Measurements from ENCODE around the gene NEMP1. TPM values are rescaled to one million over a fixed set of nuclear protein-coding genes. Genes with fewer than 3 reads are reported as not detected.
"Not testable (repeated sequence)": the region's sequence is repeated elsewhere in the genome, so short reads cannot be mapped to it uniquely, and the experiment has no call there.

NEMP1 gene
- total RNA-seq, 2 experiments from 2014 or later = 60.5 to 66.1 TPM

DNA sequence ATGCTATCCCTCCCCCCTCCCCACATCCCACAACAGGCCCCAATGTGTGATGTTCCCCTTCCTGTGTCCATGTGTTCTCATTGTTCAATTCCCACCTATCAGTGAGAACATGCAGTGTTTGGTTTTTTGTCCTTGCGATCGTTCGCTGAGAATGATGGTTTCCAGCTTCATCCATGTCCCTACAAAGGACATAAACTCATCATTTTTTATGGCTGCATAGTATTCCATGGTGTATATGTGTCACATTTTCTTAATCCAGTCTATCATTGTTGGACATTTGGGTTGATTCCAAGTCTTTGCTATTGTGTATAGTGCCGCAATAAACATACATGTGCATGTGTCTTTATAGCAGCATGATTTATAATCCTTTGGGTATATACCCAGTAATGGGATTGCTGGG, 25.4 kb downstream of the NEMP1 start:
- not testable (repeated sequence) for ATAC-seq; H3K4me3 Mint-ChIP-seq; H3K27me3 Mint-ChIP-seq; H3K9me3 Mint-ChIP-seq (ENCODE audit: low read depth); H3K27ac Mint-ChIP-seq; DNase-seq
- Mint-ChIP-seq H3K36me3 (peaks cover 37% of the 10 kb centered on the region), H3K4me1 (peaks cover 13% of the 10 kb centered on the region)
- CTCF ChIA-PET = interaction anchor here (0.8 to 7.9 kb wide), 4 partner anchors 7 to 752 kb away, joined by 3 to 43 read pairs (median 3); partner anchors contain the start of gene STAT6

DNA sequence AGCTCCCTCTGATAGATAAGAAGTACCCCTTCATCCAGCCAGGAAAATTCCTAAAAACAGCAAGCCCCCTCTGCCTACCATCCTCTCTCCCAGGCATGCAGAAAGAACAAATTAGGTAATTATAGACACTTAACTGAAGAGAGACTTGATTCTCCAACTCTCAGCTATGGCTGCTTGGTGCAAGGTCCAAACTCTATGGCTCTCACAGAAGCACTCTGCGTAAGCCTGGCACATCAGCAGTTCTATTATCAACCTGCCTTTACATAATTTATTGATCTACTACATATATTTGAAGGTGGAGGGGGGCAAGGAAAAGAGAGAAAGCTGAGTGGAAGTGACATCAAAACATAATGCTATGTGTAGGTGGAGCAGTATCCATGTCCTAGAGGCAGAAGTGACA, 27.6 kb downstream of the NEMP1 start:
- ATAC-seq (no peak), DNase-seq (no peak)
- Mint-ChIP-seq H3K27ac (no peak overlapping the region), H3K4me3 (no peak overlapping the region), H3K36me3 (peaks cover 21% of the 10 kb centered on the region), H3K27me3 (peaks cover 14% of the 10 kb centered on the region), H3K9me3 (ENCODE audit: low read depth) (no peaks in the 10 kb centered on the region), H3K4me1 (peaks cover 35% of the 10 kb centered on the region)
- CTCF ChIA-PET = interaction anchor here (0.8 to 7.9 kb wide), 10 partner anchors 9 to 76 kb away, joined by 3 to 51 read pairs (median 5); partner anchors contain the start of genes NEMP1, STAT6 and TAC3

GRCh38 chr12:57049890-57050289, 28.7 kb downstream of the NEMP1 start, which contains the start of gene MYO1A:
TSS of gene MYO1A (minus strand) at chr12:57050129. CDS start at chr12:57048323, 1,806 bp downstream.
- CTCF ChIA-PET = interaction anchor here (1.2 to 7.9 kb wide), 6 partner anchors 10 to 62 kb away, joined by 4 to 51 read pairs (median 31); partner anchors contain the start of gene STAT6
- H3K36me3 Mint-ChIP-seq = peaks cover 14% of the 10 kb centered on the region
- DNase-seq (no peak), ATAC-seq (no peak)
- H3K4me3 Mint-ChIP-seq = no peak within 1 kb of the TSS
- peaks cover 20% of the 10 kb centered on the region for H3K27me3 Mint-ChIP-seq
- H3K27ac Mint-ChIP-seq = no peak within 1 kb of the TSS
- no peaks in the 10 kb centered on the region for H3K9me3 Mint-ChIP-seq (ENCODE audit: low read depth)
- H3K4me1 Mint-ChIP-seq = peaks cover 40% of the 10 kb centered on the region

GRCh38 chr12:57049119-57049446, 29.5 kb downstream of the NEMP1 start:
- no peaks in the 10 kb centered on the region for H3K9me3 Mint-ChIP-seq (ENCODE audit: low read depth)
- CTCF ChIA-PET = interaction anchor here (1.0 to 7.9 kb wide), 8 partner anchors 11 to 63 kb away, joined by 3 to 51 read pairs (median 12); partner anchors contain the start of gene STAT6
- no peak overlapping the region for H3K27ac Mint-ChIP-seq
- peaks cover 40% of the 10 kb centered on the region for H3K4me1 Mint-ChIP-seq
- ATAC-seq (no peak), DNase-seq (no peak)
- H3K36me3 Mint-ChIP-seq = peaks cover 12% of the 10 kb centered on the region
- peaks cover 22% of the 10 kb centered on the region for H3K27me3 Mint-ChIP-seq
- no peak overlapping the region for H3K4me3 Mint-ChIP-seq

DNA sequence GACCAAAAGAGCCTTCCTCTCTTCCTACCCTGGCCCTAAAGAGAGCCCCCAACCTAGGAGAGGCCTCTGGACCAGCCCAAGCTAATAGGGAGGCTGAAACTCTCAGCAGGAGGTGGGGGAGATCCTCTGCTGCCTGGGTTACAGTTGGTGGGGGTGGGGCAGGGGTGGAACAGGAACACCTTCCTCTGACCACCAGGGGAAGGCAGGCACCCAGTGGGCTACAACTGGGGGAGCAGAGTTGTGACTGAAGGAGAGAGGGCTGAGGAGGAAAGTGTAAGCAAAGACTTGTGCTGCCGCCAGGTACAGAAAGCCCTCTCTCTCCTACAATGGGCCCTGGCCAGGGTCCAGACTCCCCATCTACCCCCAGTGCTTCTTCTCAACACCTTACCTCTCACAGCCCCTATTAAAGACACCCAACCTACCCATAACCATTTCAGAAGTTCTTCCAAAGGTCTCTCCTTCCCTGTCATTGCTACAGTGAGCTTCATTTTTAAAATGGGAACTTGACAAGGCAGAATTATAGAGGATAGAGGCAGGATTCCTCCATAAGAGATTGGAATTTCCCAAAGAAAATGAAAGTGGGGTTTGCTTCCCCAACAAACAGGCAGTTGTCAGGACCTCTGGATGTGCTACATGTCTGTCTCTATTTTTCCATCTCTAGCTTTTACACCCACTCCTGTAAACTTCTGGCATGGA, 30.0 kb downstream of the NEMP1 start:
- Mint-ChIP-seq H3K36me3 (peaks cover 7% of the 10 kb centered on the region), H3K4me1 (peaks cover 37% of the 10 kb centered on the region), H3K27me3 (peaks cover 22% of the 10 kb centered on the region), H3K9me3 (ENCODE audit: low read depth) (no peaks in the 10 kb centered on the region), H3K4me3 (no peak overlapping the region), H3K27ac (peak overlapping the region; percentile 33)
- no peak for ATAC-seq
- no peak for DNase-seq
- CTCF ChIA-PET = interaction anchor here (0.9 to 7.9 kb wide), 13 partner anchors 11 to 64 kb away, joined by 3 to 51 read pairs (median 5); partner anchors contain the start of genes STAT6 and TAC3

DNA sequence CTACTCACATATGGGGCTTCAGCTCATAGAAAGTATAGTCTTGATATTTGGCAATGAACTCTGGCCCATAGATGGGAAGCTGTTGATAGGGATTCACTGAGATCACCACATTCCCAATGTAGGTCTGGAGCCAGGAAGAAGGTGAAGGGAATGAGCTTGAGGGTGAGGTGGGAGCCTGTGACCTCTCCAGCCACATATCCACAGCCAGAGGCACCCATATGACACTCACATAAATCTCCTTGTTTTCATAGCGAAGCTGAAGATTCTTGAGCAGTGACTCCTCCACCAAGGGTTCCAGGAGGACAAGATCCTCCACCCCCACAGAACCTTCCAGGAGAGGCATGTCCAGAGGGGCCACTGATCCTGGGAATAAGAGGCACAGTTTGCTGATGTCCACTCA, 30.6 kb downstream of the NEMP1 start:
- H3K9me3 Mint-ChIP-seq (ENCODE audit: low read depth) = no peaks in the 10 kb centered on the region
- no peak for DNase-seq
- H3K36me3 Mint-ChIP-seq = peaks cover 2% of the 10 kb centered on the region
- ATAC-seq = no peak
- peaks cover 22% of the 10 kb centered on the region for H3K27me3 Mint-ChIP-seq
- no peak overlapping the region for H3K4me3 Mint-ChIP-seq
- peak overlapping the region; percentile 74 for H3K27ac Mint-ChIP-seq
- CTCF ChIA-PET = interaction anchor here (0.9 to 7.9 kb wide), 13 partner anchors 12 to 64 kb away, joined by 3 to 51 read pairs (median 5); partner anchors contain the start of genes STAT6 and TAC3
- peaks cover 37% of the 10 kb centered on the region for H3K4me1 Mint-ChIP-seq

DNA sequence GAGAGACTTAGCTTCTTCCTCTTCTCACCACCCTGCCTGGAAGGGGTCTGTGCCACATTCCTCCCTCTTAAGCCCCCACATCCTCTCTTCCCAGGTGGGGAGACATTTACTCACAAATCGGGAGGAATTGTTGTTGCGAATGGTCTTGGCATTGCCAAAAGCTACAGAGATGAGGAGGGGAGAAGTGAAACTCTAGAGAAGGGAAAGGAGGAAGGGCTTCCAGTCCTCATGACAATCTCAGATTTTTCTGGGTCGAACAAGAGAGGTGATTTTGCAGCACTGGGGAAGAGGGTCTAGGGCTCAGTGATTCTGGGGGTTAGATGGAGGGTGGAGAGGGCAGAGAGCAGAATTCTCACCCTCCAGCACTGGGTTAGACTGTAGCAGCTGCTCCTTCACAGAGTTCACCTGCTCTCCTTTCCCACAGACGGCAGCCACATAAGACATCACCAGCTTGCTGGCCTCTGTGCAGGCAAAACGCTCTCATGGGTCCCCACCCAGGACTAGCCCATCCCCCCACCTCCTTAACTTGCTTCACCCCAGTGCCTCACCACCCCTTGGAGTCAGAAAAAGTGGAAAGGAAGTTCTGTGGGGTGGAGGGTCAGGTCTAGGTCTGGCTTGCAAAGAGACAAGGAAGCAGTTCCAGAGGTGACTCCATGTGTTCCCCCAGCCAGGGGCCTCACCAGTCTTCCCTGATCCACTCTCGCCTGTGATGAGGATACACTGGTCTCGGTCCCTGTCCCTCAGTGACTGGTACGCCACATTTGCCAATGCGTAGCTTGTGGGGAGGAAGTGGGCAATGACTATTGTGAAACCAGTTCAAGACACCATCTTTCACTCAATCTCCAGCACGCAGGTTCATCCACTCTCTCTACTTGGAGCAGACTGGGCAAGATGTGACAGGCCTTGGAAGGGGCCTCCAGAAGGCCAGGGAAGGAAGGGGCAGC, 31.4 kb downstream of the NEMP1 start:
- no peaks in the 10 kb centered on the region for H3K36me3 Mint-ChIP-seq
- CTCF ChIA-PET = interaction anchor here (0.9 to 7.9 kb wide), 13 partner anchors 13 to 65 kb away, joined by 3 to 51 read pairs (median 5); partner anchors contain the start of genes STAT6 and TAC3
- H3K9me3 Mint-ChIP-seq (ENCODE audit: low read depth) = no peaks in the 10 kb centered on the region
- peak overlapping the region; percentile 24 for H3K4me3 Mint-ChIP-seq
- DNase-seq (peak; percentile 89), ATAC-seq (peak; percentile 85)
- H3K27me3 Mint-ChIP-seq = peaks cover 22% of the 10 kb centered on the region
- H3K4me1 Mint-ChIP-seq = peaks cover 37% of the 10 kb centered on the region
- H3K27ac Mint-ChIP-seq = peak overlapping the region; percentile 74

DNA sequence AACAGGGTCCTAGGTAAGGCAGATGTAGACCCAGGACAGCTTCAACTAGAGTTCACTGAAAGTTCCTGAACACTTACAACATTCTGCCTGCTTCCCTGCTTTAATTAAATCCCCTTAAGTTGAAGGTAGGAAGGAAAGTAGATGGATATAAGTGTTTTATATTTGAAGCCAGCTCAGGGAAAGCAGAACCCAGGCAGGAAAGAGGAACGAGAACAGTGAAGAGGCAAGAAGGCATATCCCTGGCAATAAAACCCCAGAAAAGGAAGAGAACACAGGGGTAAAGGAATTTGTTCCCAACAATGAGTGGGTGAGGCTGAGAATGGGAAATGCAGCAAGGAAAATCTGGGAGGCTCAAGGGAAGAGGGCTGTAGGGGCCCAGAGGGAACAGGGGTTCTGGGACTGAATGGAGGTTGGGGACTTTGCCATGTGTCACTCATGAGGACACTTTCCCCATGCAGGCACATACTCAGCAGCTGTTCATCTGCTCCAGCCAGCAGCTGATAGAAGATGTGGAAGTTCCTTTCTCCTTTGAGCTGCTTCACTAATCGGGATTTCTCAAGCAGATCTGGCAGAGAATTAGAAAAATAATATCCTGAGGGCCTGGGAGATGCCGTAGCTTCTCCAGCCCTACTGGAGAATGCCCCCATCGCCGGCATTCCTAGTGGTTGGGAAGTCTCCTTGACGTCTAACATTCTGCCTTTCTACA, 32.4 kb downstream of the NEMP1 start:
- Mint-ChIP-seq H3K4me3 (no peak overlapping the region), H3K27me3 (peaks cover 22% of the 10 kb centered on the region), H3K9me3 (ENCODE audit: low read depth) (no peaks in the 10 kb centered on the region), H3K27ac (no peak overlapping the region), H3K4me1 (peaks cover 35% of the 10 kb centered on the region), H3K36me3 (no peaks in the 10 kb centered on the region)
- DNase-seq (no peak), ATAC-seq (no peak)
- CTCF ChIA-PET = interaction anchor here (1.2 to 7.9 kb wide), 7 partner anchors 14 to 137 kb away, joined by 3 to 51 read pairs (median 14); partner anchors contain the start of gene STAT6

DNA sequence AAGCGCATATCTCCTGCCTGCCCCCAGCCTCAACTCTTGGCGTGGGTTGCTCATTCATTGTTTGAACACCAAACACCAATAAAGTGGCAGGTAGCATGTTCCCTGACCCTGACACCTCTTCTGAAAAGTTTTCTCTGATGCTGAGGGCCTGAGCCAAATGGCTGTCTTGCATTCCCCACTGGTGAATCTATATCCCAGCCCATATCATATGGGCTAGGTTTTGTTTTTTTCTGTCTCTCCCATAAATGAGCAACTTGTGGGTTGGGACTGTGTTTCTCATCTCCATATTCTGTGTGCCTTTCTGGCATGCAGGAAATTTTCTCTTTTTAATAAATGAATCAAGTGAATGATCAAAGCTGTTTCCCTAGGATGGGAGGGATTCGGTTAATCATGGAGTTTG, 33.7 kb downstream of the NEMP1 start:
- CTCF ChIA-PET = interaction anchor here (7.9 kb wide), 1 partner anchor 13 kb away, joined by 43 read pairs; no protein-coding TSS in a partner anchor
- H3K27ac Mint-ChIP-seq = no peak overlapping the region
- H3K36me3 Mint-ChIP-seq = no peaks in the 10 kb centered on the region
- no peaks in the 10 kb centered on the region for H3K9me3 Mint-ChIP-seq (ENCODE audit: low read depth)
- H3K4me3 Mint-ChIP-seq = no peak overlapping the region
- DNase-seq (no peak), ATAC-seq (no peak)
- H3K27me3 Mint-ChIP-seq = peaks cover 19% of the 10 kb centered on the region
- H3K4me1 Mint-ChIP-seq = peaks cover 35% of the 10 kb centered on the region

DNA sequence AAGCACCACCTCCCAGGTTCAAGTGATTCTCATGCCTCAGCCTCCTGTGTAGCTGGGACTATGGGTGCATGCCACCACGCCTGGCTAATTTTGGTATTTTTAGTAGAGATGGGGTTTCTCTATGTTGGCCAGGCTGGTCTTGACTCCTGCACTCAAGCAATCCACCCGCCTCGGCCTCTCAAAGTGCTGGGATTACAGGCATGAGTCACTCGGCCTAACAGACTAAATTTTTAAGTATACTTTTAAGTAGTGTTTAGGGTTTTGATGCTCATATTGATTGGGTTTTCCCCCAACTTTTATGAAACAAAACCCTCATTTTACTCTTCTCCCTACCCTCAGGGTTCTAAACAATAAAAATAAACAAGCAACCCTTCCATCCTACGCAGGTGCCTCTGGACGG, 34.1 kb downstream of the NEMP1 start:
- Mint-ChIP-seq H3K27me3 (peaks cover 17% of the 10 kb centered on the region), H3K9me3 (ENCODE audit: low read depth) (no peaks in the 10 kb centered on the region), H3K36me3 (no peaks in the 10 kb centered on the region), H3K4me1 (peaks cover 35% of the 10 kb centered on the region), H3K4me3 (no peak overlapping the region), H3K27ac (no peak overlapping the region)
- ATAC-seq (no peak), DNase-seq (no peak)
- CTCF ChIA-PET = interaction anchor here (1.2 to 1.4 kb wide), 2 partner anchors 11 to 43 kb away, joined by 4 to 8 read pairs; no protein-coding TSS in a partner anchor

DNA sequence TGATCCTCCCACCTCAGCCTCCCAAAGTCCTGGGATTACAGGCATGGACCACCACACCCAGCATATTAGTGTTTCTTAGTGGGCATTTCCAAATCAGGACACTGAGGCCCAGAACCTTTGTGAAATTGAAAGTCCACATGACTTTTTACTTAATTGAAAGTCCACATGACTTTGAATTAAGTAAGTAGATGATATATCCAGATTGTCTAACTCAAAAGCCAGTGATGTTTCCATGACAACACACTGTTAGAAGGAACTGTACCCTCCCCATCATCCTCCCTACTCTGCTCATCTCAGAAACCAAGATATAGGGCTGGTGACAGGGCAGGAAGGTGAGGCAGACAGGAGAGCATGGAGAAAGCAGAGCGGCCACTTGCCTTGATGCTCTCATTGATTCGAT, 35.9 kb downstream of the NEMP1 start:
- no peak overlapping the region for H3K27ac Mint-ChIP-seq
- CTCF ChIA-PET = interaction anchor here (1.3 kb wide), 1 partner anchor 81 kb away, joined by 4 read pairs; no protein-coding TSS in a partner anchor
- no peak overlapping the region for H3K4me3 Mint-ChIP-seq
- H3K27me3 Mint-ChIP-seq = peaks cover 18% of the 10 kb centered on the region
- H3K9me3 Mint-ChIP-seq (ENCODE audit: low read depth) = no peaks in the 10 kb centered on the region
- H3K36me3 Mint-ChIP-seq = no peaks in the 10 kb centered on the region
- ATAC-seq = no peak
- peaks cover 22% of the 10 kb centered on the region for H3K4me1 Mint-ChIP-seq
- no peak for DNase-seq

- no peak for DNase-seq
- peaks cover 12% of the 10 kb centered on the region for H3K27me3 Mint-ChIP-seq
- CTCF ChIA-PET = interaction anchor here (1.0 to 2.6 kb wide), 4 partner anchors 9 to 39 kb away, joined by 4 to 9 read pairs (median 6); no protein-coding TSS in a partner anchor
- no peak overlapping the region for H3K4me3 Mint-ChIP-seq
- no peak overlapping the region for H3K27ac Mint-ChIP-seq
- no peaks in the 10 kb centered on the region for H3K36me3 Mint-ChIP-seq
- ATAC-seq = no peak
- peaks cover 3% of the 10 kb centered on the region for H3K4me1 Mint-ChIP-seq
- H3K9me3 Mint-ChIP-seq (ENCODE audit: low read depth) = no peaks in the 10 kb centered on the region
These were observed 37.8 kb downstream of the NEMP1 start for GRCh38 chr12:57040750-57041149.

All from activated CD8-positive, alpha-beta memory T cell treated with anti-CD3 and anti-CD28 coated beads, Interleukin-2, amount 10 ng/mL, durations not matched to agents 7 days and 5 days (primary cell).